AG04449 (cell line): Measurements from ENCODE around the gene STH.

Experiments used
- CTCF ChIA-PET: fragments of 350-600 bp; formaldehyde crosslinking; extraction: SDS; loops from one replicate; lab custom pipeline; 2021; ENCODE audit warnings: antibody characterized with exemption; lab: Yijun Ruan, JAX
- POLR2A ChIA-PET: fragments of 400-600, 350-600 bp; formaldehyde crosslinking; extraction: SDS; loops from one replicate; lab custom pipeline; 2020; ENCODE audit warnings: antibody characterized with exemption, inconsistent platforms; lab: Yijun Ruan, JAX
- DNase-seq: peaks from one replicate; pipeline ENCODE4 v3.0.0-alpha.2; 2010; ENCODE audit warnings: low read depth, low spot score
- H3K4me3 ChIP-seq: 2 replicates; pipeline ENCODE4 v1.5.1; 2011; ENCODE audit warnings: low read depth, mild to moderate bottlenecking, control low read depth, low read length
- TF ChIP-seq, protein P1 (sequence below): IDR thresholded peaks from one replicate; pipeline ENCODE4 v1.5.1; 2011; ENCODE audit warnings: mild to moderate bottlenecking, moderate library complexity, low read length, control low read depth, inconsistent platforms; ENCODE audit not compliant: insufficient read depth; ENCODE audit errors: missing control alignments

The STH gene

DNA sequence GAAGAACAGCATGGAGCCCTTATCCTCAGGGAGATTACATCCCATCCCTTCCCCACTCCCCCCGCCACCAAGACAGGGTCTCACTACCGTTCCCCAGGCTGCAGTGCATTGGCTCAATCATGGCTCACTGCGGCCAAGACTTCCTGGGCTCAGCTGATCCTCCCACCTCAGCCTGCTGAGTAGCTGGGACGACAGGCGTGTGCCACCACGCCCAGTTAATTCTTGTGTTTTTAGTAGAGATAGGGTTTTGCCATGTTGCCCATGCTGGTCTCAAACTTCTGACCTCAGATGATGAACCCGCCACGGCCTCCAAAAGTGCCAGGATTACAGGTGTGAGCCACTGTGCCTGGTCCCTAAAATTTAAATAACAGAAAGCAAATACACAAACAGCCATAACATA lies 48.8 kb downstream of the STH start:
- TF ChIP-seq, protein P1, sequence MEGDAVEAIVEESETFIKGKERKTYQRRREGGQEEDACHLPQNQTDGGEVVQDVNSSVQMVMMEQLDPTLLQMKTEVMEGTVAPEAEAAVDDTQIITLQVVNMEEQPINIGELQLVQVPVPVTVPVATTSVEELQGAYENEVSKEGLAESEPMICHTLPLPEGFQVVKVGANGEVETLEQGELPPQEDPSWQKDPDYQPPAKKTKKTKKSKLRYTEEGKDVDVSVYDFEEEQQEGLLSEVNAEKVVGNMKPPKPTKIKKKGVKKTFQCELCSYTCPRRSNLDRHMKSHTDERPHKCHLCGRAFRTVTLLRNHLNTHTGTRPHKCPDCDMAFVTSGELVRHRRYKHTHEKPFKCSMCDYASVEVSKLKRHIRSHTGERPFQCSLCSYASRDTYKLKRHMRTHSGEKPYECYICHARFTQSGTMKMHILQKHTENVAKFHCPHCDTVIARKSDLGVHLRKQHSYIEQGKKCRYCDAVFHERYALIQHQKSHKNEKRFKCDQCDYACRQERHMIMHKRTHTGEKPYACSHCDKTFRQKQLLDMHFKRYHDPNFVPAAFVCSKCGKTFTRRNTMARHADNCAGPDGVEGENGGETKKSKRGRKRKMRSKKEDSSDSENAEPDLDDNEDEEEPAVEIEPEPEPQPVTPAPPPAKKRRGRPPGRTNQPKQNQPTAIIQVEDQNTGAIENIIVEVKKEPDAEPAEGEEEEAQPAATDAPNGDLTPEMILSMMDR = no peak
- H3K4me3 ChIP-seq = no peak overlapping the region
- ChIA-PET CTCF (interaction anchor here (2.8 to 12.2 kb wide), 3 partner anchors 7 to 145 kb away, joined by 10 to 131 read pairs (median 62); partner anchors contain the start of gene KANSL1), POLR2A (no interaction called here)
- DNase-seq = no peak
